Measurements from ENCODE around the gene SZRD1. TPM values are rescaled to one million over a fixed set of nuclear protein-coding genes. Genes with fewer than 3 reads are reported as not detected.

SZRD1 gene
- total and polyA plus RNA-seq, 2 of the 8 experiments (the other 6 are each of a cell fraction or from before 2014, with no cell fraction given), result 97.8 to 108 TPM

DNA sequence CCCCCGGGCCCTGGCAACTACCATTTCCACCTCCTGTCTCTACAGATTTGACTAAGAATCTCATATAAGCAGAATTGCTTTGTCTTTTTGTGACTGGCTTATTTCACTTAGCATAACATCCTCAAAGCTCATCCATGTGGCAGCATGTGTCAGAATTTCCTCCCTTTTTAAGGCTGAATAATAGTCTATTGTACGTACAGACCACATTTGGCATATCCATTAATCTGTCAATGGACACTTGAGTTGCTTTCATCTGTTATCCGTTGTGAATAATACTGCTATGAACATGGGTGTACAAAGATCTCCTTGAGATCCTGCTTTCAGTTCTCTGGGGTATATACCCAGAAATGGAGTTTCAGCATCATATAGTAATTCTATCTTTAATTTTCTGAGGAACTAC is 46.1 kb downstream of the SZRD1 start (continued):
- TF ChIP-seq HDAC2 (IDR thresholded peaks at IDR 0.05; ENCODE audit: borderline replicate concordance in 1 of 2, low read depth in 2 of 2, low read length in 2 of 2) (no peak), GTF2F1 (IDR thresholded peaks at IDR 0.05; ENCODE audit: borderline replicate concordance, low read depth, low read length) (no peak), CHD2 (IDR thresholded peaks at IDR 0.05; ENCODE audit: low read length) (no peak), RNF2 (IDR thresholded peaks at IDR 0.05; ENCODE audit: borderline replicate concordance, low read depth, low read length, missing control alignments, poor library complexity, severe bottlenecking) (no peak), RXRA (IDR thresholded peaks at IDR 0.05; ENCODE audit: insufficient read depth, low read depth, low read length) (no peak), RBBP5 (IDR thresholded peaks at IDR 0.05; ENCODE audit: borderline replicate concordance, low read depth, low read length) (no peak)

All from H1 (cell line).